Stimulated activated CD8-positive, alpha-beta memory T cell treated with anti-CD3 and anti-CD28 coated beads, Interleukin-12 subunit alpha, Interleukin-12 subunit beta, amount 100 ng/mL, for 1 hour (primary cell): ENCODE results near the gene FBXO4.

Source experiments
- DNase-seq: peaks from one replicate; pipeline ENCODE4 v3.0.0-alpha.2; 2020; ENCODE audit warnings: low read depth

FBXO4 gene

GRCh38 chr5:41924872-41925554, at the start of gene FBXO4:
Gene FBXO4, plus strand, starts transcription at chr5:41925281. Its CDS starts 29 bp downstream, at chr5:41925310.
- peak; percentile 72 for DNase-seq

- DNase-seq = no peak
Measured at GRCh38 chr5:41876678-41877077, 48.4 kb upstream of the FBXO4 start.

DNA sequence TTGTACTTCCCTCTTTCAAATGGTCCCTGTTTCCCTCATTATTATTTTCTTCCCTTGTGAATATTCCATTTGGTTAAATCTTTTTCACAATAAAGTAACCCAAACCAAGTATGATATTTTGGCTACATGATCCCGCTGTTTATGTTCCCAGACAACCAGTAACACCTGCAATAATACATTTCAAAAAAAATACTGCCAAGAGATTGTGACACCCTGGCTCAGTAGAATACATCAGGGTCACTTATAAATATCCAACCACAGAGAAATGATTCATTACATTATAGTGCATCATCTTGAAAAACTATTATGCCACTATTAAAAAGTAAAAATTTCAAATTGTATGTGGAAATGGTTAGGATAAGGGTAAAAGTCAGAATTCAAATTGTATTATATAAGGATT, 47.7 kb upstream of the FBXO4 start:
- no peak for DNase-seq

GRCh38 chr5:41878173-41878572, 46.9 kb upstream of the FBXO4 start:
- no peak for DNase-seq

GRCh38 chr5:41878643-41879478, 46.2 kb upstream of the FBXO4 start:
- no peak for DNase-seq

DNA sequence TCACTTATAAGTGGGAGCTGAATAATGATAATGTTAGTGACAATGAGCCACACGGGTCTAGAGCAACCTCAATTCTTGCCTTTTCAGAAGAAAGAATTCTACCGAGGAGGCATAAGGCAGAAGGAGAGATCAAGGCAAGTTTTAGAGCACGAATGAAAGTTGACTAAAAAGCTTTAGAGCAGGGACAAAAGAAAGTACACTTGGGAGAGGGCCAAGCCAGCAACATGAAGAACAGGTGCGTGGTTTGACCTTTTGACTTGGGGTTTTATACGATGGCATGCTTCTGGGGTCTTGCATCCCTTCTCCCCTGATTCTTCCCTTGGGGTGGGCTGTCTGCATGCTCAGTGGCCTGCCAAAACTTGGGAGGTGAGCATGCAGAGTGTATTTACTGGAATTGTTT, 42.3 kb upstream of the FBXO4 start:
- no peak for DNase-seq

GRCh38 chr5:41883243-41883642, 41.8 kb upstream of the FBXO4 start:
- no peak for DNase-seq

GRCh38 chr5:41883936-41884335, 41.1 kb upstream of the FBXO4 start:
- DNase-seq = no peak

GRCh38 chr5:41885286-41885685, 39.8 kb upstream of the FBXO4 start:
- DNase-seq = no peak

DNA sequence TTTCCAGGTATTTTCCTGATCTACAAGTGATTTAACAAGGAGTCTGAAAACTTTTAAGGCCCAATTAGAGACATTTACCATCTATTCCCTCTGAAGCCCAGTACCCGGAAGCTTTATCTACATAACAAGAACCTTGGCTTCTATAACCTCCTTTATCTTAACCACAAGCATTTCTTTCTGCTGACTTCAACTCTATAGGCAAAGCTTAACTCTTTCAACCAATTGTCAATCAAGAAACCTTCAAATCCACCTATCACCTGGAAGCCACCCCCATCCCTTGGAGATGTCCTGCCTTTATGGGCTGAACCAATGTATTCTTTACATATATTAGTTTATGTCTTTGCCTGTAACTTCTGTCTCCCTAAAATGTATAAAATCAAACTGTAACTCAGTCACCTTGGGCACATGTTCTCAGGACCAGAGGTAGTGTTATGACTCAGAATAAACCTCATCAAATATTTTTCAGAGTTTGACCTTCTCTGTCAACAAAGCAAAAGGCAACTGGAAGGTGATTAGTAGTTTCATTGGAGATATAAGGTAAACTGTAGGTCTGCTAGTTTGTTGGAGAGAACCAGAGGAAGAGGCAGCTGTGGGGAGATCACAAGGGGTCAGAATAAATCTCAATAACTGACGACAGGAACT, 33.9 kb upstream of the FBXO4 start:
- DNase-seq = no peak

- no peak for DNase-seq
Measured at GRCh38 chr5:41892031-41892430, 33.0 kb upstream of the FBXO4 start.

- DNase-seq = no peak
Measured at GRCh38 chr5:41893074-41893851, 31.8 kb upstream of the FBXO4 start.

- no peak for DNase-seq
Measured at GRCh38 chr5:41896230-41896629, 28.9 kb upstream of the FBXO4 start.

GRCh38 chr5:41903382-41903891, 21.6 kb upstream of the FBXO4 start:
- DNase-seq = no peak

- peak; percentile 96 for DNase-seq
Measured at GRCh38 chr5:41903892-41904799, 20.9 kb upstream of the FBXO4 start, which contains the start of gene RIMOC1. Gene RIMOC1, plus strand, starts transcription at chr5:41904344. Its CDS starts 24 bp downstream, at chr5:41904368.

DNA sequence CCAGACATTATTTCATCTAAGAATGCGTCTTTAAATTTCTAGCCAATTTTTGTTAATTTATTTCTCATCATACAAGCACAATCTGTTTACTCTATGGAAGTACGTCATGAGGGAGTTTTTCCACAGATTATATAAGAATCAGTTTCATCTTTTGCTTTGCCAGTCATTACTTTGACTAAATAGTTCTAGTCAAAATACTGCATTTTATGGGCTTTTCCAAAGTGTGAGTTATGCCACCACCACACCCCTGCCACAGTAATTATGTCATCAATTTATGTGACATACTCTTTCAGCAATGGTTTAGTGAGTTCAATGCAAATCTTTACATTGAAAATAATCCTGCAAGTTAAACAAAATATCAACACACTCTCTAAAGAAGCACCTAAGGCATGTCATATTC, 18.9 kb upstream of the FBXO4 start:
- DNase-seq = no peak

DNA sequence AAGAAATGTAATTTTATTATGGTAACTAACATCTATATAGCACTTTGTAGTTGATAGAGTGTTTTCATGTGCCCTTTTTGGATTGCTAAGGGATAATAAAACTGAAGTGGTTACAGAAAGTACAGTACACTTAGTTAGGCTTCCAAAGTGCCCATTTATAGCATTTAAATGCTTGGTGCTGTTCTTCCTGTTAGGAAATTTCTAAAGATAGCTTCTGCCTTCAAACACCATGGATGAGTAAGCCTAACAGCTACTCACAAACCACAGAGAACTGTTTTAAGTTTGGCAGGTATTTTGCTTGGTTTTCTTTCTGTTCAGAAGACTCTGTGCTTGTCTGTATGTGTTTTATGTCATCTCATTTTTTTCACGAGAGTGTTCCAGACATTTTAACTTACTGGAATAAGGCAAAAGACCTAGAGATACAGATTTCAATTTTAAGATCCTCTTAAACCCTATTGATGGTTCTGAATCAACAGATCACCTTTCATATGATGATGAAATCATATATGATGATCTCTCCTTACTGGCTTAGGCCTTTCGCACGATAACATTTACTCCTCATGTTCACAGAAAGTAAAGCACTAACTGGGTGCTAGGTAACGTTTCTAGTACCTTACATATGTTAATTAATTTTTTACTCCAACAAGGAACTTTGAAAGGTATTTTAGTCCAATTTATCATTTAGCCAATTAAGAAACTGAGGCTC, 16.6 kb upstream of the FBXO4 start:
- DNase-seq = no peak

- no peak for DNase-seq
Measured at GRCh38 chr5:41918105-41918504, 7.0 kb upstream of the FBXO4 start.

DNA sequence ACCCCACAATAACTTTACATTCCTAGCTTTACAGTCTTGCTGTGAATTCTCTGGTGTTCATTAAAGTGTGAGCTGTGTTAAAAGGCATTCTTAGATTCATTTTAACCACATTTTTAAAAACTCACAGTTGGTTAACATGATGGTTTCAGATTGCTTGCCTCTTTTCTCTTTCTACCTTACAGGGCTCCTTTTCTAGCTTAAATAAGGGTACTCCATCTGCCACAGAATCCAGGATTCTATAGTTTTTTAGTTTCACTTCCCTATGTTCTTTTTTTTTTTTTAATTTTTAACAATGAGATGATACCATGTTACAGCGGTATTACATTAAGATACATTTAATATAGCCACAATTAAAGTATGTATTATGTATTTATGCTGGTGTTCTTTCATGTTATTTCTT, 3.9 kb upstream of the FBXO4 start:
- DNase-seq = no peak

DNA sequence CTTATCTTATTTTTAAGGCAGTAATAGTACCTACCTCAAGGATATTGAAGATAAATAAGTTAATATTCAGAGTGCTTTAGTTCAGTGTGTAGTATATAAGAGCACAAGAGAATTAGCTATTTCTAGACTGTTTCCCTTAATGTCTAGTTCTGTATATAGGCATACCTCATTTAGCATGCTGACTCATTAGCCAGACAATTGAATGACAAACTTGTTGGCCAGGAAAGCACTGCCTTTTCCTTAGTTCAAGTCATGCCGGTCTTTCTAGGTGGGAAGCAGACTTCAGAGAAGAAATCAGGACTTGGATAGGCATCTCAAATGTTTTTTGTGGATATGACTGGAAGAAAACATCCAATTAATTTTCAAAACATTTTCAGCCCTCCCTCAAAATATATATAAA, 3.2 kb upstream of the FBXO4 start:
- no peak for DNase-seq
